ENCODE results near the gene HEATR5B. TPM values are rescaled to one million over a fixed set of nuclear protein-coding genes. Genes with fewer than 3 reads are reported as not detected.

The HEATR5B gene
- total and polyA plus RNA-seq, 2 of the 8 experiments (the other 6 are each of a cell fraction or from before 2014, with no cell fraction given) = 7.0 to 12.6 TPM

DNA sequence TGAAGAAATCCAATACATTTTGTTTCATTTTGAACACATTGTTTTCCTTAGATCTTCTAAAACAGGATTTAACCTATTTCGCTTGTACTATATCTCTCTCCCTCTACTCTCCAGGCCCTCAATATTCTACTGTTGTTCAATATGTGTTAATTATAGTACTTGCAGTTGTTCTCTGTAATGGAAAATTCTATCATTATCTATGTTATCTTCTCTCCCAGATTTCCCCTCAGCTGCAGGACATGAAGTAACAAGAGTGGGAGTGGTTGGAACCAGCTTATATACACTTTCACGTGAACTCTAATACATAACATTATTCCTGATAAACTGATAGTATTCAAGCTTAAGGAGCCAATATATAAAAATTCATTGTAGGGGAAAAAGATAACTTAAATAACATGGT lies 110.9 kb downstream of the HEATR5B start (continued):
- TF ChIP-seq KDM1A (IDR thresholded peaks at IDR 0.05; ENCODE audit: borderline replicate concordance, low read length) (no peak), CHD2 (IDR thresholded peaks at IDR 0.05; ENCODE audit: low read length) (no peak), ATF2 (IDR thresholded peaks at IDR 0.05; ENCODE audit: low read length) (no peak), E2F6 (IDR thresholded peaks at IDR 0.05) (no peak)

Data from H1 (cell line).